ENCODE data around the gene BCL11B.

The BCL11B gene

GRCh38 chr14:99254328-99255009, 17.5 kb downstream of the BCL11B start:
- DNase-seq (ENCODE audit: low read depth in 2 of 2): no peak

- no peak for DNase-seq (ENCODE audit: low read depth in 2 of 2)
Measured at GRCh38 chr14:99253890-99254289, 18.1 kb downstream of the BCL11B start.

GRCh38 chr14:99252940-99253868, 18.8 kb downstream of the BCL11B start:
- no peak for DNase-seq (ENCODE audit: low read depth in 2 of 2)

DNA sequence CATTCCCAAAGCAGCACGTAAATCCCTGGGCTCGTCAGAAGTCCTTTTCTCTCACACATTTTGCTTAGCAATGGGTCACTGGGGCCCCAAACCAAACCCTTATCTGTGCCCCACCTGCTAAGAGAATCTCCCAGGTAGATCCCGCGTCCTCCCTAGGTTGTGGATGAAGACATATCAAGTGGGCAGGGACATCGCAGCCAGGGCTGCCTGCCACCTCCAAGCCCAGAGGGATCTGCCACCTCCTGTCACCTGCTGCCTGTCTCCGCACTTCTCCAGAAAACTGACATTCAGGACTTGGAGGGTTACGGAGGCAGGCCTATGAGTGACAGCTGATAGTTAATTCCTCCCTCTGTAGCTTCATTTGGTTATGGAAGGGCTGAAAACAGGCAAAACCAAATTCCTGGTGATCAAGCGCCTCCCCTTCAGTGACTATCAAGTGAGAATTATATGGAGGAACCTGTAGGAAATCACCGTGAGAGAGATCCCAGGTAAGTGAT, 19.5 kb downstream of the BCL11B start:
- no peak for DNase-seq (ENCODE audit: low read depth in 2 of 2)

DNA sequence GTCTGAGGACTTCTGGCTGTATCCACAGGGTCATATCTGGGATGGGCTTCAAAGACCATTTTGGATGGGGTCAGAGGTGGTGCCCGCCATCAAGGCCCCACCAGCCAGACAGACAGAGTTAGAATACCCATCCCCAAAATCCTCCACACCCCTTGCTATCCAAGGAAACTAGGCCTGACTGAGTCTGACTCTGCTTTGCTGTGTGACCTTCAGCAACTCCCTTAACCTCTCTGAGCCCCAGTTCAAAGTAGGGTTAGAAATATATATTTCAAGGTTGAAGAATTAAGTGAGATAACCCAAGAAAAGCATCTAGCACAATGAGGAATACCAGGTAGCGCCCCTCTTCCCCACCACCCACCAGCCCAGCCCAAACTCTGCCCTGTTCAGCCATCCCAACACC, 20.3 kb downstream of the BCL11B start:
- DNase-seq (ENCODE audit: low read depth in 2 of 2): no peak

GRCh38 chr14:99250636-99251208, 21.3 kb downstream of the BCL11B start:
- DNase-seq (ENCODE audit: low read depth in 2 of 2): no peak

DNA sequence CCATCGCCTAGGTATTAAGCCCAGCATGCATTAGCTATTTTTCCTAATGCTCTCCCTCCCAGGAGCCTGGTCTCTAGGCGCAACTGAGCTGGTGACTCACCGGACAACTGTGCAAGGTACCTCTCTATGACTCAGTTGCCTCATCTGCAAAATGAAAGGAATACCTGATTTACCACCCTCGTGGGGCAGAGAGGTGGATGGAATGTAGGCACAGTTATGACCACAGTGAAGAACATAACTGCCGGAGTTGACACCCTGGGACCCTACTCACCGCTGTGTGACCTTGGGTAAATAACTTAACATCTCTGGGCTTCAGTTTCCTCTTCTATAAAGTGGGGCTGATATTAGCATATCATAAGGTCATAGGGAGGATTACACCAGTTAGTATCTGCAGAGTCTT, 22.6 kb downstream of the BCL11B start:
- no peak for DNase-seq (ENCODE audit: low read depth in 2 of 2)

GRCh38 chr14:99248761-99249171, 23.2 kb downstream of the BCL11B start:
- no peak for DNase-seq (ENCODE audit: low read depth in 2 of 2)

DNA sequence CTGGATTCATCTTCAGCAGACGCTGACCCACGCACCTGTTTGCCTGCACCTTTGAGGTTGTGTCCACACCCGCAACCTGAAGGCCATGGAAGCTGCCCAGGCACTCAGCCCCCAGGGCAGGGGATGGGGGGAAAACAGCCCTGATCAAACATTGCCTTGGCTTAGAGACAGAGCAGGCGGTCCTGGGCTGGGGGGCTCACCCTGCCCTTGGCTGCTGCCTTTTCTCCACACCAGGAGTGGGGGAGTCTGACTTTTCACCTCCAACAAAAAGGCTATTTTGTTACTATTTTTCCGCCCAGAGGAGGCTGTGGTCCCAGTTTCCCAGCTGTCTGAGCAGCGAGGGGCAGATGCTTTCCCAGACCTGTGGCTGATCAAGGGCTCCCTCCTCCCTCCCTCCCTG, 24.2 kb downstream of the BCL11B start:
- no peak for DNase-seq (ENCODE audit: low read depth in 2 of 2)

GRCh38 chr14:99247101-99247729, 24.8 kb downstream of the BCL11B start:
- no peak for DNase-seq (ENCODE audit: low read depth in 2 of 2)

- no peak for DNase-seq (ENCODE audit: low read depth in 2 of 2)
Measured at GRCh38 chr14:99246536-99247097, 25.4 kb downstream of the BCL11B start.

- no peak for DNase-seq (ENCODE audit: low read depth in 2 of 2)
Measured at GRCh38 chr14:99245564-99246511, 26.2 kb downstream of the BCL11B start.

- DNase-seq (ENCODE audit: low read depth in 2 of 2): no peak
Measured at GRCh38 chr14:99244941-99245563, 26.9 kb downstream of the BCL11B start.

GRCh38 chr14:99244367-99244901, 27.6 kb downstream of the BCL11B start:
- DNase-seq (ENCODE audit: low read depth in 2 of 2): no peak

DNA sequence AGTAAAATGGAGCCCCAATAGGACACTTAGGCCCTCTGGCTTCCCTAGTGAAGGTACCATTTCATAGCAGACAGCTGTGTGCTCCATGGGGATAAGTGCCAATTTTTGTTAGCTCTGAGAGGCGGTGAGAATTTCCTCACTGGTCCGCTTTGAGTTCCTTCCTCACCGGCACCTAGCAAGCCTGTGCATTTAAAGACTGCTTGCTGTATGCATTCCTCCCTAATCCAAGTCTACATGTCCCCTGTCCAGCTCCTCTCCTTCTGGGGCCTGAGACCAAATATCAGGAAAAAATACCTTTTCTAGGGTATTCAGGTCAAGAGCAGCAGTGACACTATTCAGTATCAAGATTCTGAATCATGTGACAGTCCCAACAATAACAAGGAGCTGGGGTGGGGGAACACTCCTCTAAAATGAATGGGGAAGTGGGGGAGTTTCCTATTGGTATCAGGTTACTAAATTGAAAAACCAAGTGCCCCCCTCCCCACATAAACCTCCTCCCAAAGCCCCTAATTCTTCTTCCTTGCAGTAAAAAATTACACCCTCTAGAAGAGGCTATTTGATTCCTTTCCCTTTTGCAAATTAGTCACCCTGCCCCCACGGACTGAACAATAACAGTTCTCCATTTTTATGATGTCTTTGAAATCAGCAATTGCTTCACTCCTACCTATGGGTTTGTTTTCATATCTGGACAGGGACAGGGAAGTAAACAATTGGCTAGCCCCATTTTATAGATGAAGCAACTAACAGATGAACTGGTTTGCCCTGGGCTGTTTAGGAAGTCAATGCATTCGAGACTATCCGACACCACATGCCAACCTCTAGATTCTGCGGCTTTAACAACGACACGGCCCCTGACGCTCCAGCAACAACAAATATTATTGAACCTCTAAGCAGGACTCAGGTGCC, 28.9 kb downstream of the BCL11B start:
- DNase-seq (ENCODE audit: low read depth in 2 of 2): no peak

GRCh38 chr14:99242238-99242637, 29.8 kb downstream of the BCL11B start:
- no peak for DNase-seq (ENCODE audit: low read depth in 2 of 2)

DNA sequence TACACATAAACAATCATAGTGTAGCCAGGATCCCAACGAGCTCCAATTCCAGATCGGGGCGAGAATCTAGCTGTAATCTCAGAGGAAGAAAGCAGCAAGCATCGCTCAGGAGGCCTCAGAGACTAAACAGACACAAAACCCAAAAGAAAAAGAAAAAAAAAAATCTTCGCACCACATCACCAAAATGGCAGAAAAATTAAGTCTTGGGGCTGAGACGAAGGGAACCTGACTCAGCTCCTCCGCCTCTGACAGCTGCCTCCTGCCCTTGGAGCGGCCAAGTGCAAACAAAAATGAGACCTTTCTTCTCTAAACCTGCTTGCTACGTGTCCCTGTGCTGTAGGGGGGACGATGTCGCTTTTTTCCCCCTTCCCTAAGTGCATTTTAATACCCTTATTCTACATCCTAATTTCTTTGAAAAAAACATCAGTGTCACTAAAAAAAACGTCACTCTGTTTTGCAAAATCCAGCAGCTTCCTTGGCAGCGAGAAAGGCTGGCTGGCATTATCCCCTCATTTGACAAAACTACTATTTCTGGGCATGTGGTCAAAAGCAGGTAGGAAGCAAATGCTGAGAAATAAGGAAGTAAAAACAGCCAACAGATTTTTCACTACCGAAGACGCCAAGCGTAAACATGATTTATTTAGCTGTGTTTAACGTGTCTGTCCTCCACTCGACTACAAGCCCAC, 30.5 kb downstream of the BCL11B start:
- no peak for DNase-seq (ENCODE audit: low read depth in 2 of 2)

All from stimulated activated CD8-positive, alpha-beta memory T cell treated with anti-CD3 and anti-CD28 coated beads, Interleukin-7, amount 100 ng/mL, for 1 hour (primary cell).